Activated naive CD4-positive, alpha-beta T cell treated with anti-CD3 and anti-CD28 coated beads, Interleukin-2, amount 10 ng/mL, durations not matched to agents 7 days and 5 days (primary cell): Measurements from ENCODE around the gene GPR157.

Experiments used
- CTCF ChIA-PET: fragments of 350-600 bp; sonication (Branson Sonifier 250); formaldehyde crosslinking; loops from one replicate; lab custom pipeline; 2021; ENCODE audit warnings: antibody characterized with exemption; lab: Charles Lee
- DNase-seq: peaks from one replicate; pipeline ENCODE4 v3.0.0-alpha.2; 2020
- H3K27ac Mint-ChIP-seq: one replicate; pipeline ENCODE4 v1.8.0; 2021; ENCODE audit warnings: mild to moderate bottlenecking, moderate library complexity, mixed read lengths
- H3K27me3 Mint-ChIP-seq: one replicate; pipeline ENCODE4 v1.8.0; 2021; ENCODE audit warnings: mild to moderate bottlenecking, mixed read lengths
- H3K36me3 Mint-ChIP-seq: one replicate; pipeline ENCODE4 v1.8.0; 2021; ENCODE audit warnings: mixed read lengths
- H3K4me1 Mint-ChIP-seq: one replicate; pipeline ENCODE4 v1.8.0; 2021; ENCODE audit warnings: mixed read lengths
- H3K4me3 Mint-ChIP-seq: one replicate; pipeline ENCODE4 v1.8.0; 2021; ENCODE audit warnings: mild to moderate bottlenecking, moderate library complexity, mixed read lengths
- H3K9me3 Mint-ChIP-seq: one replicate; pipeline ENCODE4 v1.8.0; 2021; ENCODE audit warnings: mixed read lengths

The GPR157 gene

DNA sequence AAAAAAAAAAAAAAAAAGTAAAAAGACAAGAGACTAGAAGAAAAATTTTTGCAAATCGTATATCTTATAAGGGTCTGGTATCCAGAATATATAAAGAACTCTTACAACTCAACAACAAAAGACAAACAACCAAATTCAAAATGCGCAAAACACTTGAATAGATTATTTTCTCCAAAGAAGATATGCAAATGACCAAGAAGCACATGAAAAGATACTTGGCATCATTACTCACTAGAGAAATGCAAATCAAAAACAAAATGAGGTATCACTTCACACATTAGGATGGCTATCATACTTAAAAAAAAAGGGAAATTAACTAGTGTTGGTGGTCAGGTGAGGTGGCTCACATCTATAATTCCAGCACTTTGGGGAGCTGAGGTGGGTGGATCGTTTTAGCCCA is 47.4 kb downstream of the GPR157 start:
- no peak for DNase-seq
- Mint-ChIP-seq H3K36me3 (peaks cover 3% of the 10 kb centered on the region), H3K4me1 (peaks cover 61% of the 10 kb centered on the region), H3K27ac (no peak overlapping the region), H3K9me3 (no peaks in the 10 kb centered on the region), H3K4me3 (no peak overlapping the region), H3K27me3 (peaks cover 38% of the 10 kb centered on the region)
- CTCF ChIA-PET = interaction anchor here (1.7 kb wide), 1 partner anchor 20 kb away, joined by 5 read pairs; no protein-coding TSS in a partner anchor

DNA sequence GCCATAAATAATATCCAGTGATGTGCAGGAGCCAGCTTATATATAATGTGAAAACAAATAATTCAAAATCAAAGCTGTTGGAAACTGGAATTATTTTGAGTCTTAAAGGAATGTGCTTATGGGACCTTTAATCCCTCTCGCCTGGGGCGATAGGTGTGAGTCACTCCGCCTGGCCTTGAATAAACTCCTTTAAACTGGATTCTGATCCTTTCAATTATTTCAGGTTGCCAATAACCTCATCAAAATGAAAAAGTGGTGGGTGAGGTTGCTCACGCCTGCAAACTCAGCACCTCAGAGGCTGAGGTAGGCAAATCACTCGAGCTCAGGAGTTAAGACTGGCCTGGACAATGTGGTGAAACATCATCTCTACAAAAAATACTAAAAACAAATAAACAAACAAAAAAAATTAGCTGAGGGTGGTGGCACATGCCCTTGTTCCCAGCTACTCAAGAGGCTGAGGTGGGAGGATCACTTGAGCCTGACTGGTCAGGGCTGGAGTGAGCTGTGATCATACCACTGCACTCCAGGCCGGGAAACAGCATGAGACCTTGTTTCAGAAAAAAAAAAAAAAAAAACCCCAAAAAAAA is 48.1 kb downstream of the GPR157 start:
- H3K4me1 Mint-ChIP-seq = peaks cover 66% of the 10 kb centered on the region
- H3K27ac Mint-ChIP-seq = no peak overlapping the region
- H3K27me3 Mint-ChIP-seq = peaks cover 34% of the 10 kb centered on the region
- CTCF ChIA-PET = interaction anchor here (0.5 to 1.7 kb wide), 4 partner anchors 21 to 161 kb away, joined by 3 to 5 read pairs (median 3); no protein-coding TSS in a partner anchor
- peaks cover 3% of the 10 kb centered on the region for H3K36me3 Mint-ChIP-seq
- no peak for DNase-seq
- no peaks in the 10 kb centered on the region for H3K9me3 Mint-ChIP-seq
- H3K4me3 Mint-ChIP-seq = no peak overlapping the region

DNA sequence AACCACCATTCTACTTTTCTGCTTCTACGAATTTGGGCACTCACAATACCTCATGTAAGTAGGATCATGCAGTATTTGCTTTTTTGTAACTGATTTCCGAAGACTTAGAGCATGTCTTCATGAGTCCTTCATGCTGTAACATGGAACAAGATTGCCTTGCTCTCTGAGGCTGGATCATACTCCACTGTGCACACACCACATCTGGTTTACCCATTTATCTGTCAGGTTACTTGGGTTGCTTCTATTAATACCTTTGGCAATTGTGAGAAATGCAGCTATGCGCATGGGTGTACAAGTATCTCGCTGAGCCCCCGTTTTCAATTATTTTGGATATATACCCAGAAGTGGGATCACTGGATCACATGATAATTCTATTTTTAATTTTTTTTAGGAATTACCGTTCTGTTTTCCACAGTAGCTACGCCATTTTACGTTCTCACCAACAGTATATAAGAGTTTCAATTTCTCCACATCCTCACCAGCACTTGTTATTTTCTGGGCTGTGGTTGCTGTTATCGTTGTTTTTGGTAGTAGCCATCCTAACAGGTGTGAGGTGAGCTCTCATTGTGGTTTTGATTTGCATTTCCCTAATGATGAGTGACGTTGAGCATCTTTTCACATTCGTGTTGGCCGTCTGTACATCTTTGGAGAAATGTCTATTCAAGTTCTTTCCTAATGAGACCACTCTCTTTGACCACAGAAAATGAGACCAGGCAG is 48.8 kb downstream of the GPR157 start:
- H3K9me3 Mint-ChIP-seq = no peaks in the 10 kb centered on the region
- peaks cover 3% of the 10 kb centered on the region for H3K36me3 Mint-ChIP-seq
- CTCF ChIA-PET = interaction anchor here (0.5 to 1.7 kb wide), 3 partner anchors 21 to 161 kb away, joined by 3 to 5 read pairs (median 3); no protein-coding TSS in a partner anchor
- H3K27ac Mint-ChIP-seq = no peak overlapping the region
- peaks cover 28% of the 10 kb centered on the region for H3K27me3 Mint-ChIP-seq
- peaks cover 70% of the 10 kb centered on the region for H3K4me1 Mint-ChIP-seq
- H3K4me3 Mint-ChIP-seq = no peak overlapping the region
- DNase-seq = no peak

DNA sequence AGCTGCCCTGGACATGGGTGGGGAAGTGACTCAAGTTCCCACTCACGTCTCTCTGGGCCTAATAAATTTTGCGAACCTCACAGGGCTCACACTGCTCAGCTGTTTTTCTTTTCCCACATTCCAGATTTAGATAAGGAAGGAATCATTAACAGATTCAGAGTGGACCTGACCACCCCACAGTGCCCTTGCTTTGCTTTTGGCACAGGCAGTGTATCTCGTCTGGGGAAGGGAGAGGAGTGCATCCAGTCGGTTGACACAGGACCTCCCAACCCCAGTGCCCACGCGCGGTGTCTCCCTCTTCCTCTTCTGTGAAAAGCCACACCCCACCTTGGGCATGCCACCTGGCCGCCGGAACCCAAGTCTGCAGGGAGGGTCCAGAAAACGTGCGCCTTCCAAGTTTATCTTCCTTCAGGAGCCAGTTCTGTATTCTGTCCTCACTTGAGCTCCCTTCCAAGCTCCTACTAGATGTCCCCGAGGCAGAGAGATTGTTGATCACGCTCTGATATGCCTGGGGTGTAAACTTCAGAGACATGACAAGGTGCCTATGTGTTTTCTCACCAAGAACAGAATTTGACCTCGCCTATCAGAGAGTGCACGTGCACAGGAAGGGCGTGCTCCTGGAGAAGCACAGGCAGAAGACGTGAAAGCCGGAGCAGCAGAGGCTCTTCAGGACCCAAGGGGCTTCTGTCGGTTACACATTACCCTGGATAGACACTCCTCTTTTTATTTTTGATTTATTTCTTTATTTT is 50.0 kb downstream of the GPR157 start:
- no peak overlapping the region for H3K4me3 Mint-ChIP-seq
- H3K36me3 Mint-ChIP-seq = peaks cover 3% of the 10 kb centered on the region
- H3K9me3 Mint-ChIP-seq = no peaks in the 10 kb centered on the region
- peak; percentile 27 for DNase-seq
- CTCF ChIA-PET = interaction anchor here (0.8 to 0.9 kb wide), 2 partner anchors 29 to 74 kb away, joined by 3 to 4 read pairs; no protein-coding TSS in a partner anchor
- H3K27ac Mint-ChIP-seq = no peak overlapping the region
- peaks cover 28% of the 10 kb centered on the region for H3K27me3 Mint-ChIP-seq
- peaks cover 75% of the 10 kb centered on the region for H3K4me1 Mint-ChIP-seq

DNA sequence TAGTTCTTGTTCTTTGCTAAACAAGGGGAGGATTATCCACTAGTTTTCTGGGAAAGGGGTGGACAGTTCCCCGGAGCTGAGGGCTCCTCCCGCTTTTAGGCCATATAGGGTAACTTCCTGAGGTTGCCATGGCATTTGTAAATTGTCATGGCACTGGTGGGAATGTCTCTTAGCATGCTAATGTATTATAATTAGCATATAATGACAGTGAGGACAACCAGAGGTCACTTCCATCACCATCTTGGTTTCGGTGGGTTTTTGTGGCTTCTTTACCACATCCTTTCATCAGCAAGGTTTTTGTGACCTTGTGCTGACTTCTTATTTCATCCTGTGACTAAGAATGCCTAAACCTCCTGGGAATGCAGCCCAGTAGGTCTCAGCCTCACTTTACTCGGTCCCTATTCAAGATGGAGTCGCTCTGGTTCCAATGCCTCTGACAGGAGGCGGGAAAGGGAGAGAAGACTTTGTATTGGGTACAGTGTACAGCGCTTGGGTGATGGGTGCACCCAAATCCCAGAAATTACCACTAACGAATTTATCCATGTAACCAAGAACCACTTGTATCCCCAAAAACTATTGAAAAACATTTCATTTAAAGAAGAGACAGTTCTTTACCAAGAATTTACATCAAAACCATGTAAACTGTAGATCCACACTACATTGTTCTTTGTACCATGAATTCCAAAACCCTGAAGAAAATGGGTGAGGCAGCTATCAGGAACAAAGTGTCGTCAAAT is 50.7 kb downstream of the GPR157 start:
- Mint-ChIP-seq H3K27me3 (peaks cover 33% of the 10 kb centered on the region), H3K27ac (no peak overlapping the region), H3K4me1 (peaks cover 71% of the 10 kb centered on the region), H3K36me3 (peaks cover 3% of the 10 kb centered on the region), H3K4me3 (peak overlapping the region; percentile 5), H3K9me3 (no peaks in the 10 kb centered on the region)
- peak; percentile 52 for DNase-seq
- CTCF ChIA-PET = interaction anchor here (0.8 to 0.9 kb wide), 2 partner anchors 30 to 73 kb away, joined by 3 to 4 read pairs; no protein-coding TSS in a partner anchor

- Mint-ChIP-seq H3K27ac (no peak overlapping the region), H3K27me3 (peaks cover 26% of the 10 kb centered on the region), H3K36me3 (peaks cover 3% of the 10 kb centered on the region), H3K4me3 (no peak overlapping the region), H3K9me3 (no peaks in the 10 kb centered on the region), H3K4me1 (peaks cover 46% of the 10 kb centered on the region)
- CTCF ChIA-PET = interaction anchor here (1.1 to 1.3 kb wide), 2 partner anchors 8 to 70 kb away, joined by 3 to 4 read pairs; no protein-coding TSS in a partner anchor
- DNase-seq = no peak
Observed at GRCh38 chr1:9075022-9075421, 53.9 kb downstream of the GPR157 start.

- Mint-ChIP-seq H3K27ac (no peak overlapping the region), H3K9me3 (no peaks in the 10 kb centered on the region), H3K27me3 (peaks cover 15% of the 10 kb centered on the region), H3K4me1 (peaks cover 40% of the 10 kb centered on the region), H3K36me3 (no peaks in the 10 kb centered on the region), H3K4me3 (no peak overlapping the region)
- CTCF ChIA-PET = no interaction called here
- no peak for DNase-seq
Observed at GRCh38 chr1:9073143-9073542, 55.8 kb downstream of the GPR157 start.

DNA sequence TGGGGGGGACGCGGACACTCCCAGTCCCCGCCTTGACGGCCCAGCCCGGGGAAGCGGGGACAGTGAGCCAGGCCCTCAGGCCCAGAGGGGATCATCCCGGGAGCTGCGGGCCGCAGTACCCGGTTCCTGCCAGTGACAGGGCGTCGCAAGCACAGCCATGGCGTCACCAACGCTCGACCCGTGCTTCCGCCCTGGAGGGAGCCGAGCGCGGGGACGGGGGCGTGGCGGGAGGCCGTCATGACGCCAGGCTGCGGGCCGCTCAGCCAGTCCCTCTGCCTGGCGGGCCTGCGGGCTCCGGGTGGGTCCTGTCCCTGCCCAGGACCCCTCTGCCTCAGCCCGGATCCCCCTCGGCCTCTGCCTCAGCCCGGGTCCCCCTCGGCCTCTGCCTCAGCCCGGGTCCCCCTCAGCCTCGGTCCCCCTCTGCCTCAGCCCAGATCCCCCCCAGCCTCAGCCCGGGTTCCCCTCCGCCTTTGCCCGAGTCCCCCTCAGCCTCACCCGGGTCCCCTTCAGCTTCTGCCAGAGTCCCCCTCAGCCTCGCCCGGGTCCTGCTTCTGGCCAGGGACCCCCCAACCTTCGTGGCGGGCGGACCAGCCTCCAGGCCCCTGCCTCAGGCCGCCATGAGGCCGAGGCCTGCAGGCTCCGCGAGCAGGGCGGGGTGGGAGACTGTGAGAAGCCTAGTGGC is 57.2 kb downstream of the GPR157 start:
- CTCF ChIA-PET = no interaction called here
- no peaks in the 10 kb centered on the region for H3K9me3 Mint-ChIP-seq
- no peaks in the 10 kb centered on the region for H3K36me3 Mint-ChIP-seq
- H3K27ac Mint-ChIP-seq = no peak overlapping the region
- peaks cover 34% of the 10 kb centered on the region for H3K4me1 Mint-ChIP-seq
- H3K27me3 Mint-ChIP-seq = peaks cover 24% of the 10 kb centered on the region
- no peak for DNase-seq
- H3K4me3 Mint-ChIP-seq = no peak overlapping the region

DNA sequence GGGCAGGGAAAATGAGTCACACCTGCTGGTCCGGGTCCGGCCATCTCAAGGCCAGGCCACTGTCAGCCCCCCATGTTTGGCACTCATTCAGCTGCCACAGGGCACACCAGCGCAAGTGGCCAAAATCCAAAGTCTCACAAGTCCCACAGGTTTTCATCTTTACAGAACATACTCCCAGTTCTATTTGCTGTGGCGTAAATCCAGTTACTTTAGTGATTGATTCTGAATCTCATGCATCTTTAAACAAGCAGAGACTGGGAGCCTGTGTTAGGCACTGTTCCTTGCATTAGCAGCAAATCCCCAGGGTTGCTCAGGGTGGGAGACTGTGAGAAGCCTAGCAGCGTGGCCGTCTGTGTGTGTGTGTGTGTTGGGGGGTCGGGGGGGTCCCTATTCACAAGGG is 58.4 kb downstream of the GPR157 start:
- no peak for DNase-seq
- CTCF ChIA-PET = no interaction called here
- peaks cover 26% of the 10 kb centered on the region for H3K4me1 Mint-ChIP-seq
- no peak overlapping the region for H3K27ac Mint-ChIP-seq
- no peaks in the 10 kb centered on the region for H3K9me3 Mint-ChIP-seq
- no peaks in the 10 kb centered on the region for H3K36me3 Mint-ChIP-seq
- no peak overlapping the region for H3K4me3 Mint-ChIP-seq
- peaks cover 30% of the 10 kb centered on the region for H3K27me3 Mint-ChIP-seq

GRCh38 chr1:9069326-9070100 is 59.4 kb downstream of the GPR157 start, which contains the start of gene SLC2A5:
TSS of gene SLC2A5 (minus strand) at chr1:9069635. CDS start at chr1:9069536, 99 bp downstream.
- no peak for DNase-seq
- peaks cover 36% of the 10 kb centered on the region for H3K27me3 Mint-ChIP-seq
- no peak within 1 kb of the TSS for H3K4me3 Mint-ChIP-seq
- H3K36me3 Mint-ChIP-seq = no peaks in the 10 kb centered on the region
- H3K4me1 Mint-ChIP-seq = peaks cover 17% of the 10 kb centered on the region
- H3K9me3 Mint-ChIP-seq = no peaks in the 10 kb centered on the region
- CTCF ChIA-PET = no interaction called here
- no peak within 1 kb of the TSS for H3K27ac Mint-ChIP-seq

DNA sequence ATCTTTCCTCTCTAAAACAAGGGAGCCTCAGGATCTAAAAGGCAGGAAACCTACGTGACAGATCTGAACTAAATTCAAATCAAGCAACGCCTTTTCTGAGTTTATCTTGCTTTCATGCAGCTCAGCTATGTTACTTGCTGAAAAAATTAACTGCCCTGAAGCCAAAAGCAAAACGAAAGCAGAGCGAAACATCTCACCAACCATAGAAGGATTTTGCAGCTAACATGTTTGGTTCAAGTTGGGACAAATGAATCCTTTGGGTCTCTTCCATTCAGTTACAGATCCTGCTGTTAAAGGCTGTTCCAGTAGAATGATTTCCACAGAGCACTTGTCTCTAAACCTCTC is 59.9 kb downstream of the GPR157 start:
- no peak overlapping the region for H3K27ac Mint-ChIP-seq
- peaks cover 12% of the 10 kb centered on the region for H3K4me1 Mint-ChIP-seq
- CTCF ChIA-PET = no interaction called here
- no peaks in the 10 kb centered on the region for H3K36me3 Mint-ChIP-seq
- H3K4me3 Mint-ChIP-seq = no peak overlapping the region
- no peak for DNase-seq
- no peaks in the 10 kb centered on the region for H3K9me3 Mint-ChIP-seq
- H3K27me3 Mint-ChIP-seq = peaks cover 36% of the 10 kb centered on the region

DNA sequence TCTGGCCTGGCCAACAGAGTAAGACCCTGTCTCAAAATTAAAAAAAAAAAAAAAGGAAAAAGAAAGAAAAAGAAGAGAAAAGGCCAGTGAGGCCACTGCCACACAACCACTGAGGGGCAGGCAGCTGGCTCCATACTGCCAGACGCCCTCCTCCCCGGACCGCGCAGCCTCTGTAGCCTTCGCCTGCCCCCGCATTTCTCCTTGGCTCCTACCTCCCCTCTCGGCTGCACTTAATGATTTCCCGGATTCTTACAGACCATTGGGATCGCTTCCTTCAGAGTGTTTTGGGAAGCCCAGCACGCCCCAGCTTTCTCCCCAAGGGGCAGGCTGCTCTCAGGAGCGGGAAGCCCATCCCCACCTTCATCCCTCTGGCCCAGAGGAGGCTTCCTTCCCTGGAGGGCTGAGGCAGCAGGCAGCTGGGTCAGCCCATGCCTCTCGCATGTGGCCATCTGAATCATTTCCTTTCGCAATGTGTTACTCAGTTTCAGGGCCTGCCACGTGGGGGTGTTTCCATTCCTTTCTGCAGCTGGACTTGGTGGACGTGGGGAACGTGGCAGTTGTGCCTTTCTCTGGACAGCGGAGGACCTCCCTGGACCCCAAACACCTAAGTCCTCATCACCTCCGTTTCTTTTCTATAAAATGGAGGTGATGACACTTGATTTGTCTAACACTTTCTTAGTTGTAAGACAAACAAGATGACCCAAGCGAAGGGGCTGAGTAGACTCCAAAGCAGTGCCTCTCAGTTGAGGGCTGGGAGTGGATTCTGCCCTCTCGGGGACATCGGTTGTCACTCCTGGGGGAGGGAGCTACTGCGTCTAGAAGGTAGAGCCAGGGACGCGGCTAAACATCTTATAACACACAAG is 61.7 kb downstream of the GPR157 start:
- no peak overlapping the region for H3K4me3 Mint-ChIP-seq
- H3K9me3 Mint-ChIP-seq = no peaks in the 10 kb centered on the region

More for the DNA sequence above, 61.7 kb downstream of the GPR157 start:
- H3K27ac Mint-ChIP-seq = no peak overlapping the region
- peaks cover 30% of the 10 kb centered on the region for H3K27me3 Mint-ChIP-seq
- CTCF ChIA-PET = no interaction called here
- no peak for DNase-seq
- peaks cover 12% of the 10 kb centered on the region for H3K4me1 Mint-ChIP-seq
- no peaks in the 10 kb centered on the region for H3K36me3 Mint-ChIP-seq
